Measurements from ENCODE around the gene TDP2. TPM values are rescaled to one million over a fixed set of nuclear protein-coding genes. Genes with fewer than 3 reads are reported as not detected.
A peak's percentile ranks its signal among the peaks of the same experiment; 100 is the strongest.

The TDP2 gene
- total RNA-seq, 1 donor: 27.9 TPM

GRCh38 chr6:24689964-24690363, 23.3 kb upstream of the TDP2 start:
- H3K27me3 ChIP-seq (ENCODE audit: insufficient read depth, low read length): no peaks in the 10 kb centered on the region
- peaks cover 6% of the 10 kb centered on the region for H4K20me1 ChIP-seq (ENCODE audit: insufficient read depth, low read length)

DNA sequence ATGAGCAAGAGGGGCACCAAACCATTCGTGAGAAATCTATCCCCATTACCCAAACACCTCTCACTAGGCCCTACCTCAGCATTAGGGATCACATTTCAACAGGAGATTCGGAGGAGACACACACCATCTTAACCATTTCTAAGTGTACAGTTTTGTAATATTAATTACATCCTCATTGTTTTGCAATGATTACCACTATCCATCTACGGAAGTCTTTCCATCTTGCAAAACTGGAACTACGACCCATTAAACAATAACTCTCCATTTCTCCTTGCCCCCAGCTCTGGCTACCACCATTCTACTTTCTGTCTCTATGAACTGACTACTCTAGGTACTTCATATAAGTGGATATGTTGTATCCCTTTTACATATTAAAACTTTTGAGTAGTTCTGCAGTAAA, 20.2 kb upstream of the TDP2 start:
- no peak for DNase-seq (ENCODE audit: insufficient read length, low spot score, missing footprints)
- Histone ChIP-seq H2AFZ (ENCODE audit: low read length) (no peak overlapping the region), H3K4me2 (ENCODE audit: insufficient read depth, low read length) (no peak overlapping the region), H3K4me1 (ENCODE audit: insufficient read depth, low read length) (peaks cover 12% of the 10 kb centered on the region), H3K4me3 (ENCODE audit: insufficient read depth, low read length) (no peak overlapping the region), H3K27me3 (ENCODE audit: insufficient read depth, low read length) (no peaks in the 10 kb centered on the region), H3K27ac (ENCODE audit: low read depth, low read length) (no peak overlapping the region), H4K20me1 (ENCODE audit: insufficient read depth, low read length) (peaks cover 3% of the 10 kb centered on the region), H3K79me2 (ENCODE audit: insufficient read depth, low read length) (no peaks in the 10 kb centered on the region), H3K36me3 (ENCODE audit: insufficient read depth, low read length) (no peaks in the 10 kb centered on the region), H3K9me3 (ENCODE audit: low read depth, low read length) (no peaks in the 10 kb centered on the region)
- TF ChIP-seq, protein P1, sequence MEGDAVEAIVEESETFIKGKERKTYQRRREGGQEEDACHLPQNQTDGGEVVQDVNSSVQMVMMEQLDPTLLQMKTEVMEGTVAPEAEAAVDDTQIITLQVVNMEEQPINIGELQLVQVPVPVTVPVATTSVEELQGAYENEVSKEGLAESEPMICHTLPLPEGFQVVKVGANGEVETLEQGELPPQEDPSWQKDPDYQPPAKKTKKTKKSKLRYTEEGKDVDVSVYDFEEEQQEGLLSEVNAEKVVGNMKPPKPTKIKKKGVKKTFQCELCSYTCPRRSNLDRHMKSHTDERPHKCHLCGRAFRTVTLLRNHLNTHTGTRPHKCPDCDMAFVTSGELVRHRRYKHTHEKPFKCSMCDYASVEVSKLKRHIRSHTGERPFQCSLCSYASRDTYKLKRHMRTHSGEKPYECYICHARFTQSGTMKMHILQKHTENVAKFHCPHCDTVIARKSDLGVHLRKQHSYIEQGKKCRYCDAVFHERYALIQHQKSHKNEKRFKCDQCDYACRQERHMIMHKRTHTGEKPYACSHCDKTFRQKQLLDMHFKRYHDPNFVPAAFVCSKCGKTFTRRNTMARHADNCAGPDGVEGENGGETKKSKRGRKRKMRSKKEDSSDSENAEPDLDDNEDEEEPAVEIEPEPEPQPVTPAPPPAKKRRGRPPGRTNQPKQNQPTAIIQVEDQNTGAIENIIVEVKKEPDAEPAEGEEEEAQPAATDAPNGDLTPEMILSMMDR (IDR thresholded peaks at IDR 0.05; ENCODE audit: extremely low read depth, low read depth, low read length): no peak

More at GRCh38 chr6:24689964-24690363, 23.3 kb upstream of the TDP2 start:
- Histone ChIP-seq H2AFZ (ENCODE audit: low read length) (no peak overlapping the region), H3K36me3 (ENCODE audit: insufficient read depth, low read length) (no peaks in the 10 kb centered on the region), H3K79me2 (ENCODE audit: insufficient read depth, low read length) (no peaks in the 10 kb centered on the region), H3K9me3 (ENCODE audit: low read depth, low read length) (no peaks in the 10 kb centered on the region), H3K4me2 (ENCODE audit: insufficient read depth, low read length) (peak overlapping the region; percentile 21), H3K27ac (ENCODE audit: low read depth, low read length) (no peak overlapping the region), H3K4me3 (ENCODE audit: insufficient read depth, low read length) (no peak overlapping the region), H3K4me1 (ENCODE audit: insufficient read depth, low read length) (peaks cover 12% of the 10 kb centered on the region)
- peak; percentile 68 for DNase-seq (ENCODE audit: insufficient read length, low spot score, missing footprints)
- TF ChIP-seq, protein P1 (IDR thresholded peaks at IDR 0.05; ENCODE audit: extremely low read depth, low read depth, low read length): no peak

- H3K27ac ChIP-seq (ENCODE audit: low read depth, low read length): no peak overlapping the region
- H4K20me1 ChIP-seq (ENCODE audit: insufficient read depth, low read length): peaks cover 3% of the 10 kb centered on the region
- DNase-seq (ENCODE audit: insufficient read length, low spot score, missing footprints): no peak
- H3K9me3 ChIP-seq (ENCODE audit: low read depth, low read length): no peaks in the 10 kb centered on the region
- H3K36me3 ChIP-seq (ENCODE audit: insufficient read depth, low read length): no peaks in the 10 kb centered on the region
- H3K4me3 ChIP-seq (ENCODE audit: insufficient read depth, low read length): no peak overlapping the region
- no peak overlapping the region for H2AFZ ChIP-seq (ENCODE audit: low read length)
- H3K4me1 ChIP-seq (ENCODE audit: insufficient read depth, low read length): peaks cover 12% of the 10 kb centered on the region
- no peak overlapping the region for H3K4me2 ChIP-seq (ENCODE audit: insufficient read depth, low read length)
- TF ChIP-seq, protein P1 (IDR thresholded peaks at IDR 0.05; ENCODE audit: extremely low read depth, low read depth, low read length): no peak
- H3K27me3 ChIP-seq (ENCODE audit: insufficient read depth, low read length): no peaks in the 10 kb centered on the region
- no peaks in the 10 kb centered on the region for H3K79me2 ChIP-seq (ENCODE audit: insufficient read depth, low read length)
Measured at GRCh38 chr6:24686408-24686807, 19.7 kb upstream of the TDP2 start.

DNA sequence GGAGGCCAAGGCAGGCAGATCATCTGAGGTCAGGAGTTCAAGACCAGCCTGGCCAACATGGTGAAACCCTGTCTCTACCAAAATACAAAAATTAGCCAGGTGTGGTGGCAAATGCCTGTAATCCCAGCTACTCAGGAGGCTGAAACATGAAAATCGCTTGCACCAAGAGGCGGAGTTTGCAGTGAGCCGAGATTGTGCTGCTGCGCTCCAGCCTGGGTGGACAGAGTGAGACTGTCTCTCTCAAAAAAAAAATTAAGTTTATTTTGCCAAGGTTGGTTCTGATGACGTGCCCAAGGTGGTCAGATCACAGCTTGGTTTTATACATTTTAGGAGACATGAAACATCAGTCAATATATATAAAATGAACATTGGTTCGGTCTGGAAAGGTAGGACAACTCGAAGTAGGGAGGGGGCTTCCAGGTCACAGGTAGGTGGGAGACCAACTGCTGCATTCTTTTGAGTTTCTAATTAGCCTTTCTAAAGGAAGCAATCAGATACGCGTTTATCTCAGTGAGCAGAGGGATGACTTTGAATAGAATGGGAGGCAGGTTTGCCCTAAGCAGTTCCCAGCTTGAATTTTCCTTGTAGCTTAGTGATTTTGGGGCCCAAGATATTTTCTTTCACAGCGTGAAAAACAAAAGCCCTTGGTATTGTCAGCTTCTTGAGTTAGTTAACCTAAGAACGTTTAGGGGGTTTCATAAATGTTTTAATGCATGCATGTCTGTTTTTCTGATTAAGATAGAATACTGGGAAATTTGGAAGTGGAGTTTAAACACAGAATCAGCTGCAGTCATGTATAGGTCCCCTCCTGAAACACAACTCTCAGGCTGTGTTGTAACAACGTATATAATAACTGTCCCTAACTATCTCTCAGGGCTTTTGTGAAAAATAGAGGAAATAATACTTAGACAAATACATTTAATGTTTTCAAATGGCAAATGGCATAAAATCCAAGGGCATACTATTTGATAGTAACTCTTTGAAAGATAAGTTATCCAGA, 16.9 kb upstream of the TDP2 start:
- TF ChIP-seq, protein P1 (IDR thresholded peaks at IDR 0.05; ENCODE audit: extremely low read depth, low read depth, low read length): no peak
- Histone ChIP-seq H3K27me3 (ENCODE audit: insufficient read depth, low read length) (no peaks in the 10 kb centered on the region), H2AFZ (ENCODE audit: low read length) (no peak overlapping the region), H3K79me2 (ENCODE audit: insufficient read depth, low read length) (no peaks in the 10 kb centered on the region), H3K4me3 (ENCODE audit: insufficient read depth, low read length) (no peak overlapping the region), H4K20me1 (ENCODE audit: insufficient read depth, low read length) (no peaks in the 10 kb centered on the region), H3K4me2 (ENCODE audit: insufficient read depth, low read length) (no peak overlapping the region), H3K4me1 (ENCODE audit: insufficient read depth, low read length) (no peaks in the 10 kb centered on the region), H3K36me3 (ENCODE audit: insufficient read depth, low read length) (no peaks in the 10 kb centered on the region), H3K27ac (ENCODE audit: low read depth, low read length) (no peak overlapping the region), H3K9me3 (ENCODE audit: low read depth, low read length) (no peaks in the 10 kb centered on the region)
- no peak for DNase-seq (ENCODE audit: insufficient read length, low spot score, missing footprints)

Data from osteoblast (primary cell).